Putamen (tissue), 1 donor: ENCODE data around the gene SLC5A4.
A peak's percentile ranks its signal among the peaks of the same experiment; 100 is the strongest.
"Not testable (repeated sequence)": the region's sequence is repeated elsewhere in the genome, so short reads cannot be mapped to it uniquely, and the experiment has no call there.

Source experiments
- DNase-seq: peaks from one replicate; pipeline ENCODE4 v3.0.0-alpha.2; 2016; ENCODE audit warnings: low spot score

Gene SLC5A4

GRCh38 chr22:32255217-32255616 is at the start of gene SLC5A4:
Gene SLC5A4 (minus strand): TSS chr22:32255347. CDS start chr22:32255329, 18 bp downstream.
- no peak for DNase-seq

- DNase-seq = not testable (repeated sequence)
Observed at GRCh38 chr22:32293921-32294320, 38.8 kb upstream of the SLC5A4 start.

- no peak for DNase-seq
Observed at GRCh38 chr22:32286290-32286840, 31.2 kb upstream of the SLC5A4 start.

- DNase-seq = no peak
Observed at GRCh38 chr22:32281072-32281471, 25.9 kb upstream of the SLC5A4 start.

- not testable (repeated sequence) for DNase-seq
Observed at GRCh38 chr22:32275353-32275752, 20.2 kb upstream of the SLC5A4 start.

GRCh38 chr22:32271389-32271788 is 16.2 kb upstream of the SLC5A4 start:
- DNase-seq = no peak

- no peak for DNase-seq
Observed at GRCh38 chr22:32270641-32271369, 15.7 kb upstream of the SLC5A4 start.

GRCh38 chr22:32269316-32269715 is 14.2 kb upstream of the SLC5A4 start:
- no peak for DNase-seq

GRCh38 chr22:32267011-32267410 is 11.9 kb upstream of the SLC5A4 start:
- DNase-seq = no peak

GRCh38 chr22:32265882-32266767 is 11.0 kb upstream of the SLC5A4 start:
- DNase-seq = peak; percentile 78

- DNase-seq = not testable (repeated sequence)
Observed at GRCh38 chr22:32263678-32264077, 8.5 kb upstream of the SLC5A4 start.

GRCh38 chr22:32261306-32261705 is 6.2 kb upstream of the SLC5A4 start:
- DNase-seq = no peak

- DNase-seq = no peak
Observed at GRCh38 chr22:32258791-32259190, 3.6 kb upstream of the SLC5A4 start.

- no peak for DNase-seq
Observed at GRCh38 chr22:32255726-32256125, 579 bp upstream of the SLC5A4 start.

GRCh38 chr22:32249231-32249630 is 5.9 kb downstream of the SLC5A4 start:
- no peak for DNase-seq

- DNase-seq = no peak
Observed at GRCh38 chr22:32248276-32248675, 6.9 kb downstream of the SLC5A4 start.

GRCh38 chr22:32246166-32246565 is 9.0 kb downstream of the SLC5A4 start:
- DNase-seq = no peak

GRCh38 chr22:32245042-32245441 is 10.1 kb downstream of the SLC5A4 start:
- DNase-seq = no peak

- DNase-seq = no peak
Observed at GRCh38 chr22:32244547-32244946, 10.6 kb downstream of the SLC5A4 start.

GRCh38 chr22:32240461-32240860 is 14.7 kb downstream of the SLC5A4 start:
- DNase-seq = no peak

- no peak for DNase-seq
Observed at GRCh38 chr22:32237906-32238305, 17.2 kb downstream of the SLC5A4 start.

- no peak for DNase-seq
Observed at GRCh38 chr22:32236970-32237369, 18.2 kb downstream of the SLC5A4 start.

- no peak for DNase-seq
Observed at GRCh38 chr22:32233091-32233490, 22.1 kb downstream of the SLC5A4 start.
